Tibial nerve (tissue), 4 donors: ENCODE data around the gene WFDC1. TPM values are rescaled to one million over a fixed set of nuclear protein-coding genes. Genes with fewer than 3 reads are reported as not detected.

Experiments used
- DNase-seq, 2 donors: peaks; one replicate each; pipeline ENCODE4 v3.0.0-alpha.2; 2019; ENCODE audit warnings: low spot score in 2 of 2
- H3K27ac ChIP-seq, 4 donors: fragments of 200-600 bp; sonication (generic) in 3 of 4; one replicate each; pipeline ENCODE4 v1.5.1; 2017 to 2019; ENCODE audit warnings: mild to moderate bottlenecking in 1 of 4
- H3K27me3 ChIP-seq, 2 donors: fragments of 200-600 bp; sonication (generic) in 1 of 2; one replicate each; pipeline versions ENCODE4 v1.5.1 to v1.6.0; 2017 to 2019
- H3K36me3 ChIP-seq, 3 donors: fragments of 200-600 bp; sonication (generic); one replicate each; pipeline ENCODE4 v1.5.1; 2018 to 2019
- H3K4me1 ChIP-seq, 4 donors: fragments of 200-600 bp; sonication (generic) in 3 of 4; one replicate each; pipeline ENCODE4 v1.5.1; 2017 to 2019
- H3K4me3 ChIP-seq, 4 donors: fragments of 200-600 bp; sonication (generic) in 3 of 4; one replicate each; pipeline ENCODE4 v1.5.1; 2017 to 2019; ENCODE audit warnings: mild to moderate bottlenecking in 1 of 4, moderate library complexity in 1 of 4
- H3K9me3 ChIP-seq, 4 donors: fragments of 200-600 bp; sonication (generic) in 3 of 4; one replicate each; pipeline ENCODE4 v1.5.1; 2017 to 2019
- CTCF ChIP-seq, 5 experiments: fragments of 200-600 bp in 3 of 5; fragments of 450-650 bp in 2 of 5; sonication (generic) in 3 of 5; IDR thresholded peaks; one replicate each; pipeline ENCODE4 v1.5.1; 2016 to 2019; ENCODE audit warnings: antibody characterized with exemption in 5 of 5, mild to moderate bottlenecking in 3 of 5, moderate library complexity in 2 of 5
- EP300 ChIP-seq, 2 donors: sonication (generic); formaldehyde crosslinking; IDR thresholded peaks; one replicate each; pipeline ENCODE4 v1.6.1; 2017; ENCODE audit warnings: antibody characterized with exemption in 2 of 2, mild to moderate bottlenecking in 1 of 2
- POLR2A ChIP-seq, 2 donors: fragments of 450-650 bp; IDR thresholded peaks; one replicate each; pipeline ENCODE4 v1.6.1; 2017; ENCODE audit warnings: antibody characterized with exemption in 2 of 2, mild to moderate bottlenecking in 2 of 2, moderate library complexity in 2 of 2
- WGBS, 2 donors: methylation state at CpG; one replicate each; pipeline ENCODE4 v1.1.5; 2018; 5-methylcytosine and 5-hydroxymethylcytosine counted together
- total RNA-seq, 4 donors: library from RNA; depleted of rRNA; stranded (reverse); fragments of >200 nt; gene quantifications; one replicate each; pipeline ENCODE4 v1.1.0, GENCODE V29; 2016

Gene WFDC1
- total RNA-seq, 4 donors from 2014 or later = 3.5 to 4.6 (median 4.2) TPM

GRCh38 chr16:84366208-84366607 lies 71.5 kb downstream of the WFDC1 start:
- peaks cover 0 to 12% (median 3%) of the 10 kb centered on the region in 4 donors for H3K4me1 ChIP-seq
- no peak overlapping the region for H3K4me3 ChIP-seq
- DNase-seq = no peak
- no peak for TF ChIP-seq CTCF (IDR thresholded peaks at IDR 0.05)
- TF ChIP-seq EP300 (IDR thresholded peaks at IDR 0.05) = no peak
- no peak for TF ChIP-seq POLR2A (IDR thresholded peaks at IDR 0.05)
- 86 to 87% methylated on average over 9 of the region's 9 CpGs for WGBS, 2 donors
- H3K9me3 ChIP-seq = no peaks in the 10 kb centered on the region
- no peak overlapping the region for H3K27ac ChIP-seq
- no peaks in the 10 kb centered on the region for H3K36me3 ChIP-seq
- peaks cover 0 to 49% of the 10 kb centered on the region in 2 donors for H3K27me3 ChIP-seq

- peaks cover 0 to 12% (median 3%) of the 10 kb centered on the region in 4 donors for H3K4me1 ChIP-seq
- no peak overlapping the region for H3K4me3 ChIP-seq
- no peak for DNase-seq
- H3K27ac ChIP-seq = no peak overlapping the region
- H3K27me3 ChIP-seq = peaks cover 0 to 55% of the 10 kb centered on the region in 2 donors
- no peaks in the 10 kb centered on the region for H3K36me3 ChIP-seq
- TF ChIP-seq CTCF (IDR thresholded peaks at IDR 0.05) (no peak), EP300 (IDR thresholded peaks at IDR 0.05) (no peak), POLR2A (IDR thresholded peaks at IDR 0.05) (no peak)
- no peaks in the 10 kb centered on the region for H3K9me3 ChIP-seq
- WGBS, 2 donors = 68 to 76% methylated on average over 9 of the region's 9 CpGs
These were observed 72.6 kb downstream of the WFDC1 start for GRCh38 chr16:84367297-84367680.

DNA sequence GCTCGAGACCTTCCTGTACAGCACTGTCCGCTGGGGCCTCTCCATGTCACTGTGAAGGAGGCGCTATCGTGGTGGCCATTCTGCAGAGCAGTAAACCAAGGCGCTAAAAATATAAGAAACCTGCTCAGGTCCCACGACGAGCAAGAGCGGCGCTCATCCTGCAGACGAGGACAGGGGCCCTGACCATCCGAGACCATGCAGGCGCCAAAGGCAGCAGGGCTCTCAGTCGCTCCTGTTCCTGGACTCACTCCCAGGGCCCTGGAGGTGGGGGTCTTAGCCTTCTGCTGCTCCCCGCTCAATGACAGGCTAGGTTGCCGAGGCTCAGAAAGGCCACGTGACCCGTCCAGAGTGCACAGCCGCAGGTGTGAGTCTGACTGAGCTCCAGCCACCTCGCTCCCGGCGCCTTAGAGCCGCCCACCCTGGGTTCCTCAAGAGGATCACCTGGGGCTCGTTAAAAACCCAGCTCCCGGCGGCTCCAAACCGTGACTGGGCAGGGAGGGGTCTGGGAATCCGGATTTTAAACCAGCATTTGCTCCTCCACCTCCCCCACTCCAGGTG lies 73.2 kb downstream of the WFDC1 start:
- WGBS, 2 donors = 24 to 34% methylated on average over 10 to 27 of the region's 27 CpGs
- Histone ChIP-seq H3K4me3 (peak overlapping the region in 1 of 4 donors; percentile 28), H3K9me3 (no peaks in the 10 kb centered on the region), H3K27me3 (peaks cover 0 to 55% of the 10 kb centered on the region in 2 donors), H3K36me3 (no peaks in the 10 kb centered on the region), H3K4me1 (peaks cover 0 to 12% (median 3%) of the 10 kb centered on the region in 4 donors), H3K27ac (peak overlapping the region in 1 of 4 donors; percentile 62)
- DNase-seq = no peak
- TF ChIP-seq CTCF (IDR thresholded peaks at IDR 0.05) = no peak
- TF ChIP-seq POLR2A (IDR thresholded peaks at IDR 0.05) = no peak
- no peak for TF ChIP-seq EP300 (IDR thresholded peaks at IDR 0.05)

DNA sequence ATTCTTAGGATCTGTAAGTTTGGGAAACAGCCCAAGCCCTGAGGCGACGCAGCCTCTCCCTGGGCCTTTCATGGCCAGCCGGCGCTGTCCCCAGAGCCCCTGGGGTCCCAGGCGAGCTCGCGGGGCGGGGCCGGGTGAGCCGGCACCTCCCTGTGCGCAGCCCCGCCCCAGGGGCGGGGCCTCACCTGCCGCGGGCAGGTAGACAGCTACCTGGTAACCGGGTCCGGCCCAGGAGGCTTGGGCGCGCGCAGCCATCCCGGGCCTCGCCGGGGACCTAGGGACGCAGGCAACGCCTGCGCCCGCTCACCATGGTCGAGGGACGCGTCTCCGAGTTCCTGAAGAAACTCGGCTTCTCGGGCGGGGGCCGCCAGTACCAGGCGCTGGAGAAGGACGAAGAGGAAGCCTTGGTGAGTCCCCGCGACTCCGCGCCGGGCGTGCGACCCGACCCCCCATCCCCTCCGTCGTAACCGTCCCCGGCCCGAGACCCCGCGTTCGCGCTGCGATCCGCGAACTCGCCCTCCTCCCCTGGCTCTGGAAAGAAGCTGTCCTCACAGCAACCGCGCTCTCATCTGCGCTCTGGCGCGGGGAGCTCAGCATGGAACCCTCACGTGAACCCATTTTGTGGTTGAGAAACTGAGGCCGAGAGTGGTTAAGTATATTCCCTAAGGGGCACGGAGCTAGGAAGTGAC lies 73.8 kb downstream of the WFDC1 start, which contains the start of gene ATP2C2:
Gene ATP2C2 (plus strand): TSS at position 231 of the 689 bp plus-strand sequence. CDS start 78 bp downstream, at position 309.
- 3 to 6% methylated on average over 24 to 26 of the region's 66 CpGs for WGBS, 2 donors
- peaks cover 0 to 55% of the 10 kb centered on the region in 2 donors for H3K27me3 ChIP-seq

More for the DNA sequence above, 73.8 kb downstream of the WFDC1 start, which contains the start of gene ATP2C2:
- Histone ChIP-seq H3K4me3 (peak within 1 kb of the TSS in 2 of 4 donors; percentile 6 to 28), H3K27ac (peak within 1 kb of the TSS in 1 of 4 donors; percentile 62), H3K9me3 (no peaks in the 10 kb centered on the region), H3K36me3 (no peaks in the 10 kb centered on the region), H3K4me1 (peaks cover 0 to 12% (median 3%) of the 10 kb centered on the region in 4 donors)
- DNase-seq = no peak
- no peak for TF ChIP-seq POLR2A (IDR thresholded peaks at IDR 0.05)
- no peak for TF ChIP-seq EP300 (IDR thresholded peaks at IDR 0.05)
- TF ChIP-seq CTCF (IDR thresholded peaks at IDR 0.05) = no peak
